Hepatocyte (in vitro differentiated cells): ENCODE measurements around the gene GREM2. TPM values are rescaled to one million over a fixed set of nuclear protein-coding genes. Genes with fewer than 3 reads are reported as not detected.

Experiments used
- DNase-seq: peaks from one replicate; pipeline ENCODE4 v3.0.0-alpha.2; 2016; ENCODE audit warnings: low spot score
- H2AFZ ChIP-seq: fragments of 200-600 bp; sonication (generic); 2 replicates; pipeline ENCODE4 v1.6.0; 2016; ENCODE audit warnings: antibody characterized with exemption, mild to moderate bottlenecking
- H3K27ac ChIP-seq: fragments of 200-600 bp; sonication (generic); 2 replicates; pipeline ENCODE4 v1.5.1; 2016; ENCODE audit warnings: mild to moderate bottlenecking
- H3K27me3 ChIP-seq: fragments of 200-600 bp; sonication (generic); 2 replicates; pipeline ENCODE4 v1.6.1; 2016
- H3K36me3 ChIP-seq: fragments of 200-600 bp; sonication (generic); replicated peaks from 2 replicates; pipeline ENCODE4 v1.5.1; 2016; ENCODE audit warnings: low read depth; ENCODE audit not compliant: insufficient read depth
- H3K4me1 ChIP-seq: fragments of 200-600 bp; sonication (generic); 2 replicates; pipeline ENCODE4 v1.5.1; 2016; ENCODE audit warnings: mild to moderate bottlenecking, moderate library complexity; ENCODE audit not compliant: insufficient read depth
- H3K4me2 ChIP-seq: fragments of 200-600 bp; sonication (generic); 2 replicates; pipeline ENCODE4 v1.6.0; 2016
- H3K4me3 ChIP-seq: fragments of 200-600 bp; sonication (generic); 2 replicates; pipeline ENCODE4 v1.5.1; 2016; ENCODE audit warnings: mild to moderate bottlenecking
- H3K79me2 ChIP-seq: fragments of 200-600 bp; sonication (generic); 2 replicates; pipeline ENCODE4 v1.6.0; 2017; ENCODE audit warnings: mild to moderate bottlenecking
- H3K9me2 ChIP-seq: fragments of 200-600 bp; sonication (generic); replicated peaks from 2 replicates; pipeline ENCODE4 v1.6.0; 2017; ENCODE audit warnings: mild to moderate bottlenecking; ENCODE audit not compliant: insufficient read depth
- H3K9me3 ChIP-seq: fragments of 200-600 bp; sonication (generic); 2 replicates; pipeline ENCODE4 v1.5.1; 2016; ENCODE audit warnings: low read depth, mild to moderate bottlenecking
- H4K20me1 ChIP-seq: fragments of 200-600 bp; sonication (generic); 2 replicates; pipeline ENCODE4 v1.6.0; 2016; ENCODE audit warnings: mild to moderate bottlenecking; ENCODE audit not compliant: insufficient read depth, poor library complexity, severe bottlenecking
- CTCF ChIP-seq: fragments of 200-600 bp; sonication (generic); IDR thresholded peaks from 2 replicates; pipeline ENCODE4 v1.5.1; 2016; ENCODE audit warnings: antibody characterized with exemption, mild to moderate bottlenecking; ENCODE audit not compliant: poor library complexity
- EZH2 ChIP-seq: fragments of 200-600 bp; sonication (generic); IDR thresholded peaks from 2 replicates; pipeline ENCODE4 v1.6.1; 2016; ENCODE audit warnings: antibody characterized with exemption, mild to moderate bottlenecking, borderline replicate concordance
- EZH2phosphoT487 ChIP-seq: fragments of 200-600 bp; sonication (generic); IDR thresholded peaks from one replicate; pipeline ENCODE4 v1.6.1; 2018; ENCODE audit warnings: antibody characterized with exemption, mild to moderate bottlenecking, low read depth, moderate library complexity; ENCODE audit not compliant: unreplicated experiment, severe bottlenecking
- WGBS: methylation state at CpG from one replicate; pipeline ENCODE4 v1.1.6; 2016; ENCODE audit warnings: low lambda C conversion rate; ENCODE audit errors: missing lambda C conversion rate; 5-methylcytosine and 5-hydroxymethylcytosine counted together
- polyA plus RNA-seq: library from polyadenylated mRNA; unstranded; fragments of >200 nt; fragmentation: Nextera tagmentation; extraction: Ambion mirVana; gene quantifications from 2 replicates; pipeline ENCODE4 v1.2.1, GENCODE V29; 2016
- total RNA-seq: library from RNA; depleted of rRNA; stranded (reverse); fragments of >200 nt; gene quantifications from 2 replicates; pipeline ENCODE4 v1.2.3, GENCODE V29; 2014

The GREM2 gene
- total and polyA plus RNA-seq, 2 experiments from 2014 or later: 3.3 to 5.6 TPM

GRCh38 chr1:240522122-240522822, 89.7 kb downstream of the GREM2 start:
- peak overlapping the region; percentile 50 for H3K4me2 ChIP-seq
- no peak for TF ChIP-seq EZH2phosphoT487
- TF ChIP-seq CTCF: no peak
- no peak for TF ChIP-seq EZH2
- WGBS: 65% methylated on average over 6 of the region's 6 CpGs
- H3K79me2 ChIP-seq: no peaks in the 10 kb centered on the region
- no peaks in the 10 kb centered on the region for H3K36me3 ChIP-seq
- H3K4me1 ChIP-seq: peaks cover 3% of the 10 kb centered on the region
- H3K9me2 ChIP-seq: no peaks in the 10 kb centered on the region
- DNase-seq: peak; percentile 16
- H3K4me3 ChIP-seq: no peak overlapping the region
- H2AFZ ChIP-seq: no peak overlapping the region
- peak overlapping the region; percentile 31 for H3K27ac ChIP-seq
- no peaks in the 10 kb centered on the region for H3K27me3 ChIP-seq
- H3K9me3 ChIP-seq: no peaks in the 10 kb centered on the region
- no peaks in the 10 kb centered on the region for H4K20me1 ChIP-seq

GRCh38 chr1:240517891-240518290, 94.1 kb downstream of the GREM2 start:
- DNase-seq: no peak
- 96% methylated on average over 4 of the region's 4 CpGs for WGBS

GRCh38 chr1:240516069-240516468, 95.9 kb downstream of the GREM2 start:
- H3K79me2 ChIP-seq: no peaks in the 10 kb centered on the region
- no peak overlapping the region for H3K27ac ChIP-seq
- H3K4me3 ChIP-seq: no peak overlapping the region
- no peak overlapping the region for H2AFZ ChIP-seq
- H3K4me2 ChIP-seq: no peak overlapping the region
- H3K9me3 ChIP-seq: no peaks in the 10 kb centered on the region
- 97% methylated on average over 2 of the region's 2 CpGs for WGBS
- no peak for TF ChIP-seq EZH2phosphoT487
- TF ChIP-seq CTCF: no peak
- TF ChIP-seq EZH2: no peak
- H3K27me3 ChIP-seq: no peaks in the 10 kb centered on the region
- H4K20me1 ChIP-seq: no peaks in the 10 kb centered on the region
- no peaks in the 10 kb centered on the region for H3K4me1 ChIP-seq
- H3K9me2 ChIP-seq: no peaks in the 10 kb centered on the region
- H3K36me3 ChIP-seq: no peaks in the 10 kb centered on the region
- DNase-seq: no peak

More at GRCh38 chr1:240517891-240518290, 94.1 kb downstream of the GREM2 start:
- Histone ChIP-seq H3K36me3 (no peaks in the 10 kb centered on the region), H2AFZ (no peak overlapping the region), H3K4me2 (no peak overlapping the region), H3K79me2 (no peaks in the 10 kb centered on the region), H3K9me2 (no peaks in the 10 kb centered on the region), H3K27ac (no peak overlapping the region), H4K20me1 (no peaks in the 10 kb centered on the region), H3K4me3 (no peak overlapping the region), H3K4me1 (peaks cover 3% of the 10 kb centered on the region), H3K9me3 (no peaks in the 10 kb centered on the region), H3K27me3 (no peaks in the 10 kb centered on the region)
- TF ChIP-seq EZH2phosphoT487: no peak
- no peak for TF ChIP-seq EZH2
- no peak for TF ChIP-seq CTCF
